DMS 273 (cell line): ENCODE data around the gene ZNF618.

Experiments
- DNase-seq: peaks from one replicate; lab custom pipeline; 2025; ENCODE audit not compliant: unreplicated experiment; lab: John Stamatoyannopoulos, UW

ZNF618 gene

DNA sequence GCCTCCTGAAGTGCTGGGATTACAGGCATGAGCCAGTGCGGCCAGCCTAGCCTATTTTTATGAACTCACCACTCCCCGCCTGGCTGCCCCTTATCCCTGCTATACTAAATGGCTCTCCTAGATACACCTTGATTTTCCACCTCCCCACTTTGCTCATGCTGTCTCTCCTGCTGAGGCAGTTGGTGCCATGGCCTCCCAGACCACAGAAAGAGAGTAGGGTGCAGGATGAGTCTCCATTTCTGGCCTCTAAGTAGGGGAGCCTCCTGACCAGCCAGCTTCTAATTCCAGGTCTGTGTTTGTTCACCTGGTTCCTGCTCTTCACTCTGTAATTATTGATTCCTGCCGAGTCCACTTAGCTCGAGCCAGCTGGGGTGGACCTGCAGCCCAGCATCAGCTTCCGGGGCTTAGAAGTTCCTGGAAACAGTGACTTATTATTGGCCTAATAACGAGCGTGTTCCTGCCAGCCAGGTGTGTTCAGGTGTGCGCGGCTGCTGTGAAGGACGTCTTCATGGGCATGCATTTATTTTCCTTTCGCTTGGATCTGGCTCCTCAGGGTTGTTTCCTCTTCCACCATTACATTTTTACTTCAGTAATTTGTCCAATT is 34.0 kb downstream of the ZNF618 start:
- DNase-seq: no peak

DNA sequence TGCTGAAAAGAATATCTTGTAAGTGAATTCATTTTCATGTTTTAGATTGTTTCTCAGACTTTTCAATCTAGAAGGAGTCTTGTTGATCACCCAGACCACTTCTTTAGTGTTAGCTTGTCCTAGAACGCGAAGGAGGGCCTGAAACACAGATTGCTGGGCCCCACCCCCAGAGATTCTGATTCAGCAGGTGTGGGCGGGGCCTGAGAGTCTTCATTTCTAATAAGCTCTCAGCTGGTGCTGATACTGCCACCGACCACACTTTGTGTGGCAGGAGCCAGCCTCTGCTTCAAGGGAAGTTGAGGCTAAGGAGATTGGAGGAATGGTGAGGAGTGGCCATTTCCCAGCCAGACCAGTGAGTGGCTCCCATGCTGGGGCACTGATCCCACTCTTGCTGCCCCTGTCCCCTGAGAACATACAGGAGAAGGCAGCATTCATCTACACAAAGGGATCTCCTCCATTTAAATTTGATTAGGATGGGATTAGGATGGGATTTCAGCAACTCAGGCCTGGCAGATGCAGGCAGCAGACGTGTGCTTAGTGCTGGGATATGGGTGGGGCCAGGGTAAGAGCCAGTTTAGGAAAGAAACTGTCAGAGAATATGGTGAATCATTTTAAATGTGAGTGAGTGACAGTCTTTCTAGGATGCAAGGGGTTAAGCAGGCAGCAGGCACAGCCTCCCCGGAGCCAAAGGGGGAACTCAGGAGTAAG is 35.9 kb downstream of the ZNF618 start:
- peak; percentile 67 for DNase-seq

DNA sequence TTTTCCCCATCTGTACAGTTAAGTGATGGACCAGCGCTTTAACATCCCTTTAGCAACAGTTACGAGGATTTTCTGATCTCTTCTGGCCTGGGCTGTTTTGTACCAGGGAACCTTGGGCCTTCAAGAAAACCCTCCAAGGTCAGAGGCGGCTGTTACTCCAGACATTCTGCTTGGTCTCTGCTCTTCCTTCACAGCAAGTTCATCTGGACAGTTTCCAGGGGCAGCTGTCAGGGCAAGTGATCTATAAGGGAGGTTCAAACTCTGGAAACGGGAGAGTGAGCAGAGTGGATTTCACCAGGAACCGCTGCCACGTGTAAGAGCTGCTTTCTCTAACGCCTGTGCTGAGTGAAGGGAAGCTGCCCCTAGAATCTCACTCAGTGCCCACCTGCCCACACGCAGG is 36.7 kb downstream of the ZNF618 start:
- peak; percentile 84 for DNase-seq

DNA sequence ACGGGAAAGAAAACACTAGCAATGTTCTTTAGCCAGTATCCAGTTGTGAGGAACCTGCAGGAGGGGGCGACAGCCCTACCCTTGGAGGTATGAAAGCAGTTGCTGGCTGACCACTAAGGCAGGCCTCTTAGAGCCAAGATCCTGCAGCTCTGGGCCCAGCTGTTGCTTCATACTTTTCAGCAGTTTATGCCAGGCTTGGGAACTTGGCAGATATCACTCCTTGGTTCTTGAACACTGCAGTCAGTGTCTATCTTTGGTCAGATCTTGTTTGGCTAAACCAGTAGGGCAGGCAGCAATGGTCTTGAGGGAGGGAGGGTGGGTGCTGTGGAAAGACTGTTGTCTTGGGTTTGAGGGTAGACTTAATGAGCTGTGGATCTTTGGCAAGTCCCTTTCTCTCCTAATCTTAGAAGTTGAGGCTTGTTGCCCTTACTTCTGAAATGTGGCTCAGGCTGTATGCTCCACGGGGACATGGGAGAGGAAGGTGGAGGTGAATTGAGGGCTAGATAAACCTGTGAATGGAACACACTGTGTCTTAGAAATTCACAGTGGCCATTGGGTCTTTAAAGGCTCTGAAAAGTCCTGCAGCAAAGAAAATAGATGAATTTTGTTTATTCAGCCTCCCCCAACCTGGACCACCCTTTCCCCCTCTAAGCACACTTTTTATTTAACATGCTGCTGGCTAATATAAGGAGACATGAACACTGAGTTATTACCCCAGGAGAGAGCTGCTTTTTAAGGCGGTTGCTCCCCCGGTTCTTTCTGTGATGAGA is 37.5 kb downstream of the ZNF618 start:
- peak; percentile 63 for DNase-seq

DNA sequence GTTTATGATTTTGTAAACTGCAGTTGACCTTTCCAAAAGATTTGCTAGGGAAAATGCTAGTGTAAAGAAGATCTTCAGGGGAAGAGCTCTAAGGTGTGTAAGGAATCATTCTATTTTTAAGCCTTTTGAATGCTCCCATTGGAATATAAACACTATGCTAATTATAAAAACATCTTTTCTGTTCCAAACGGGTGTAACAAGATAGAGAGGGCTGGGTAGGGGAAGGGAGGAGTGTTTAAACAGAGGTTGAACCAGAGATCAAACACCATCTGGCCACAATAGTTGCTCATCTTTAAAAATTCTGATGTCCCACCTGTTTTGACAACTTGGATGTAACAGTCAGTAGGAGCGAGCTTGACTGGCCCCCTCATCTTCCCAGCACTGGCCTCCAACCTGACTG is 38.4 kb downstream of the ZNF618 start:
- no peak for DNase-seq

DNA sequence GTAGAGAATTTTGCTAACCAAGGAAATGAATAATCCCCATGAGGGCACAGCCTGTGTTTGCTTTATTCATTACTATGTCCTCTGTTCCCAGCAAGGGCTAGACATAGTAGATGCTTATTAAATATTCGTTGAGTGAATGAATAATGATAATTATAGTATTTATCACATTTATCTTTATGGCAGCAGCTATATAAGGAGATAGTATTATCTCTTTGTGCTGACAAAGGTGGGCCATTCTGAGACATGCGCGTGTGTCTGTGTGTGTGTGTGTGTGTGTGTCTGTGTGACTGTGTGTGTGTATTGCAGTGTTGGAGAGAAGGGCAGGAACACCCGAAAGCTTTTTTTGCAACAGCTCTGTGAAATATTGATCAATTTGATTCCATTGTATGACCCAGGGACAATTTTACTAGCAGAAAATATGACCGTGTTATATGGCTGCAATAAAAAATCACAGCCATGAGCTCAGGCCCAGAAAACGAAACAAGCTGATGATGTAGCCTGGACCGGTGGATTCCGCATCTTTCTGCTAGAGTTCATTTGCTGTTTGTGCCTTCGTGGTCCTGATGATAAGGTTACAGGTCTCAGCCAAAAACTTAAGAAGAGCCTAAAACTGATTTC is 39.8 kb downstream of the ZNF618 start:
- no peak for DNase-seq

DNA sequence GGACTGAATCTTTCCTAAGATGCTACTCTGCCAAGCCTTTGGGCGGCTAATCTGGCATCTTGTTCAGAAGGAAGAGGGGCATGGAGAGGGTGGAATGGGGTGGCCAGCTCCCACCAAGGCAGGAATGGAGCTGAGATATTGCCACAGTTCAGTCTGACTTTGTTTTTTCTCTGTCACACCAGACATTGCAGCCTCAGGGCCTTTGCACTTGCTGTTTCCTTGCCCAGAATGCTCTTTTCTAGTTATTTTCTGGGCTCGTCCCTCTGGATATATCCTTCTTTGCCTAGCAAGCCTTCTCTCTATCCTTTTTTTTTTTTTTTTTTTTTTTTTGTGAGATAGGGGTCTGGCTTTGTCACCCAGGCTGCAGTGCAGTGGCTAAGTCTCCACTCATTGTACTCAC is 40.8 kb downstream of the ZNF618 start:
- no peak for DNase-seq

DNA sequence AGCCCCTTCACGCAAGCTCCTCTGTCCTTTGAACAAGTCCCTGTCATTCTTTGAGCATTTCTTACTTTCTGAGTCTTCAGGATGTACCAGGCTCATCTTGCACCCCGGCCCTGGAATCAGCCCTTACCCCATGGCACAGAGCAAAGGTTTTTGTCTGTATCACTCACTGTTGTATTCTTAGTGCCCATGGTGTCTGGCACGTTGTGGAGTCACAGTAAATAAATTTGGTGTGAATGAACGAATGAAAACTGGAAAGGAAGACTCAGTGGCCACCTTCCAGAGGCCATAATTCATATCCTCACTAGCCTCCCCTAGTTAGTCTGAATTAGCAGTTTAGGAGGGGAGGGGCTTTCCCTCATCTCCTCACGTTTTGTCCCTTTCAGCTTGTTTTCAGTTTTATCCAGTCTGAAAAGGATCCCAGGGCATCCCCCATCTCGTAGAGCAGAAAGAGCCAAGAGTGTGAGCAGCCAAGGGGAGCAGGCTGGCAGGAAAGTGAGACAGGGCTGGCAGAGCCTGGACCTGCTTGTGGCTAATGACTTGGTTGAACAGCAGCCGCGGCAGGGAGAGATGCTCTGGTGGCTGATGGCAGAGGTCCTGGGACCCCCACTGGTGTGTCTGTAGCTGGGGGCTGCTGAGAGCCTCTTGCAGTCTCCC is 42.7 kb downstream of the ZNF618 start:
- DNase-seq: no peak

DNA sequence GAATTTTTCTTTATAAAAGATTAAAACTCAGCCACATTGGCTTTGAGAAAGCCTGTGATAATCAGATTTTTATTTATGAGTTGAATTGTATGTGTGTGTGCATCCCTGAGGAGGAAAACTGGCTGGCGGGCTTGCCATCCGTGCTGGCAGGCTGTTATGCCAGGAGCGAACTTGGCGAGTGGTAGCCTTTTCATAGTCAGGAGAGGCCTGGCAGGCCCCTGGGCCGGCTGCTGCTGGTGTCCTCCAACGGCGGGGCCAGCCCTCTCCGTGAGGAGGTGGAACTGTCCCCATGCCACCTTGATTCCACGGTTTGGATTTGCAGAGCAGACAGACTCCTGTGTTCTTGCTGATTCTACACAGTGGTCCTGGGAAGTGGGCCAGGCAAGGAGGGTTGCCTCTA is 43.3 kb downstream of the ZNF618 start:
- DNase-seq: peak; percentile 19

DNA sequence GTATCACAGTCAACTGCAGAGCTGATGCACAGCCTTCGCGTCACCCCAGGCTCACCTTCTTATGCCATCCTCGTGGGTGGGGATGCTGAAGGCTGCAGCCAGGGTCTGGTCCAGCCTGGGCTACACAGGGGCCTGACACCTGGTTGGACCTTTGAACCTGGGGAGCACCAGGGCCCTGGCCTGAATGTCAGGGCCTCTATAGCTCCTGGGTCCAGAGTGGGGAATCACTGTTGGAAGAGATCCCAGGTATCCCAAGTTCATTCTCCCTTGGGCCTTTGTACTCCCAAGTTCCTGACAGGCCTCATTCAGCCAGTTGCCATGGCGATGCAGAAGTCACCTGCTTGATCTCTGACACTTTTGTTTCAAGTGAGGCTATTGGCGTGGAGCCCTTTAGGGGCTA is 43.8 kb downstream of the ZNF618 start:
- no peak for DNase-seq

DNA sequence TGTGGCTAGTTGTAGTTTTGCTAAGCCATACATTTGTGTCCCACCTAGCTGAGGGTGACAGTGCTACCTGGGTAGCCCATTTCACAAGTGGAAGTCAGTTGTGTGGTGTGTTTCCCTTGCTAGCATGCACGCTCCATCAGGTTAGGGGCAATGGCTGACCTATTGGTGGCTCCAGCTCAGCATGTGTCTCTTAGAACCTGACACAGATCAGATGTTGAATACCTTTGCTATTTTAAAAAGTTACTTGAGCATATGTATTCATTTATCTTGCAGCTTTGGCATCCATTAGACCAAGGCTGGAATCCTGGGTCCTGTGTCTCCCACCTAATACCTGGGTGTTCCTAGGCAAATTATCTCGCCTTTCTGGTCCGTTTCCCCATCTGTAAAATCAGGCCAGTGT is 44.8 kb downstream of the ZNF618 start:
- DNase-seq: no peak

DNA sequence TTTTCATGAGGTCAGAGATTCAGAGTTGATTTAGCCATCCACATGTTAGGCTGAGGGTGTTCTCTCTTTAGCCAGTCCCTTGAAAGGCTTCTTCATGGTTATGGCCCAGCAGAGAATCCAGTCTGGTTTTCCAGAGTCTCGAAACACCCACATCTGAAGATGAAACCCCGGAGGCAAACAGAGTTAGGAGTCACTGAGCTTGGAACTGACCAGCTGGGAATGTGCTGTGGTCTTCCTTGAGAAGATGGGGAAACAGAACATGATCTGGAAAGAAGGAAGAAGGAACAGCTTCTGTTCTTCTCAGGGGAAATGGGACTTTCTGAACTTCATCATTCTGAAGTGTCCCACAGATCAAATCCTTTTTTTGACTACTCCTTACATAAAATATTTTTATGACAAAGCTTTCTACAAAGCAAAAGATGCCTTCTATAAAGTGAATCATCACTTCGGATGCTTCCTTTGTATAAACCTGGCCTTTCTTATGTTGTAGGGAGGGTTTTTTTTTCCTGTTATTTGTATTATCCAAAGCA is 45.4 kb downstream of the ZNF618 start:
- no peak for DNase-seq

DNA sequence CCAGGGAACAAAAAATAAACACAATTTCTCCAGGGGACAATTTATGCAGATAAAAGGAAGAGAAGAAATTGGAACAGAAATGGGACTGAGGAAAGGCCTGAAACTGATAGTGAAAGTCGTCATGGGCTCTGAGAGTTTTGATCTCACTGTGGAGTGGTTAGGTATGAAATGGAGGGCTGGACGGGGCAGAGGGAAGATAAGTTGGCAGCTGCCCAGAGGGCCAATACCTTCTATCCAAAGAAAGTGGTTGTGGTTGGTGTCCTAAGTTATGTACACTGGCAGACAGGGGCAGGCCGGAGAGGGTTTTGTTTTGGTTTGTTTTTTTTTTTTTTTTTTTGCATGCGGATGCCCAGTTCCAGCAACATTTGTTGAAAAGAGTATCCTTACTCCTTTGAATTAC is 46.1 kb downstream of the ZNF618 start:
- DNase-seq: no peak

DNA sequence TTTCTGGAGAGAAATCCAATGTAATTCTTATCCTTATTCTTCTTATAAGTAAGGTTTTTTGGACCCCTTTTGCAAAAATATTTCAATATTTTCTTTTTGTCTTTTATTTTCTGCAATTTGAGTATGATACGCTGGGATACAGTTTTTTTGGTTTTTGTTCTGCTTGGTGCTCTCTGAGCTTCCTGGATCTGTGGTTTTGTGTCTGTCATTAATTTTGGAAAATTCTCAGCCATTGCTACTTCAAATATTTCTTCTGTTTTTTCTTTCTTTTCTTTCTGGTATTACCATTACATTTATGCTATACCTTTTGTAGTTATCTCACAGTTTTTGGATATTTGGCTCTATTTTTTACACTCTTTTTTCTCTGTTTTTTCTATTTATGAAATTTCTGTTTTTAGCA is 50.1 kb downstream of the ZNF618 start:
- DNase-seq: no peak

DNA sequence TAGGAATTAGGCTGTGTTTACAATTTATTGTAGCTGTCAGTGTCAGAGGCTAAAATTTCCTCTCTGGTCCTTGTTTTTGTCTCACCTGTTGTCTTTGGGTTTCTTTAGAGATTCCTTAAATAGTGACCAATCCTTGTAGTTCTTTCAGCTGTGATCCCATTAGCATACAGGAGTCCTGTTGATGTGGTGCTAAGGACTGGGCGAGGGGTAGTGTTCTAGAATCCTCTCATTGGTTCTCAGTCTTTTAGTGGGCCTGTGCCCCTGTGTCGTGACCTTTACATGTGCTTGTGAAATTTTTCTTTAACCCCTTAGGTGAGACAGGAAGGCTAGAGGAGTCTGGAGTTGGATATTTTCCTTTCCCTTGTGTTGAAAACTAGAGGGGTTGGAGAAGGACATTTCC is 51.2 kb downstream of the ZNF618 start:
- DNase-seq: no peak

DNA sequence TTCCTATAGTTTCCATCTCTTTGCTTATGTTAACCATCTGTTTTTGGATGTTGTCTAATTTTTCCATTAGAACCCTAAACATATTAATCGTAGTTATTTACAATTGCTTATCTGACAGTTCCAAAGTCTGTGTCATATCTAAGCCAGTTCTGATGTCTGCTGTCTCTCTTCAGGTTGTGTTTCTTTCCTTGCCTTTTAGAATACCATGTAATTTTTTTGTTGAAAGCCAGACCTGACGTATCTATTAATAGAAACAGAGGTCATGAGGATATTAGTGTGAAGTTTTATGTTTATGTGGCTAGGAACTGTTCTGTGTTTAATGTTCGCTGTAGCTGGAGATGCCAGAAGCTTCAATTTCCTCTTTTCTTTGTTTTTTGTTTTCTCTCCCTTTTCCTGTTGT is 52.2 kb downstream of the ZNF618 start:
- no peak for DNase-seq

DNA sequence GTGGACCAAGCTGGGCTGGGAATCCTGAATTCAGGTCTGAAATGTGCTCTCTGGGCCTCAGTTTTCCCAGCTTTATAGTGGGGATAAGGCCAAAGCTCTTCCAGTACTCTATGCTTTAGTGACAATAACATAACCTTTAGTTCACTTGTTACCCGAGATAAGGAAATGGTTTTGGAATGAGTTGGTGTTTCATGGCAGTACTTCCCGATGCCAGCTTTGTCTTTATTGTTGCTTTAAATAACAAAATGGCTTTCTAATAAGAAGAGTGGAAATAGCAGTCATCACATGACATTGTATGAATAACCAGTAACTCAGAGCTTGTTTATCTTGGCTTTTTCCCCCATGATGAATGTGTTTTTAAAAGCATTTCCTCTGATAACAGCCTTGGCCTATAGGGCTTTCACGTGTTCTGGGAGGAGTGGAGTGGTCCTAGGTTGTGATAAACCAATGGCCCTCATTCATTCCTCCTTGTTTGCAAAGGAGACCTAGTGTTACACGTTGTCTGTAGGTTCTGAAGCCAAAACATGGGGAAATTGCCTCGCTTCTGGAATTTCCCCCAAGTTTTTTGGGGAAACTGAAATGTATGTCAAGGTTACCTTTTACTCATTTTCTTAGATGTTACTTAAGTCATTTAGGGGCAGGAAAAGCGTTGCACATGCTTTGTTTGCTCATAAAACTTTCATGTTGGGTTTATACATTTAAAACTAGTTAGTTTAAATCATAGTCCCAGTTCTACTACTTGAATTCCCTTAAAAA is 53.7 kb downstream of the ZNF618 start:
- DNase-seq: no peak

DNA sequence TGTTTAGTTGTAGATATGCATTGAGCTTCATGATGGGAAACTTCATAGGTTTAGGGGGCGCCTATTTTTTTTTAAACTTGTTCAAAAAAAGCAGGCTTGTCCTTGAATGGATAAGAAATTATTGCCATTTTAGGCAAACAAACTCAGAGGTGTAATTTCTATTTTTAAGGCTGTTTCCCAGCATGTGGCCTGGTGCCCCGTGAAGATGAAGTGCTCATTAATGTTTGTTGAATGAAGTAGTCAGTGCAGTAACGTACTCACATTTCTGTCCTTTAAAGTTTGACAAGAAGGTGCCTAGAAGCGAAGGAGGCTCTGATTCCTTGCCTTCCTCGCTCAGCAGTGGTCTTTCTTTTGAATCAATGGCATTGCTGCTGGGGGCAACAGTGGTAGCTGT is 54.3 kb downstream of the ZNF618 start:
- peak; percentile 13 for DNase-seq

DNA sequence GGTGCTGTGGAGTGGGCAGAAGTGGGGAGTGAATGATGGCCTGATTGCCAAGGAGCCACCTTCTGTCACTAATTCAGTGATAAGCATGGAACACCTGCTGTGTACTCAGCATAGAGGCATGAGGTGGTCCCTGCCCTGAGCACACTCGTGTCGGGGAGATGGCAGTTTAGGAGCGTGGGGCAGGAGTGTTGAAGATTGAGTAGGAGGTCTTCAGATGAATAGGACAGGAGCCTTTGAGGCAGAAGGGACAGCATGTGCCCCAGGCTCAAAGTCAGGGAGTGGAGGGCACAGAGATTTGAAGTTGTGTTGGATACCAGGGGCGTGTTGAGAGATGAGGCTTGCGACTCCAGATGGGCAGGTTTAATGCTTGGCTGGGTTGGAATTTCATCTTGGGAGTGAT is 55.0 kb downstream of the ZNF618 start:
- DNase-seq: peak; percentile 87

DNA sequence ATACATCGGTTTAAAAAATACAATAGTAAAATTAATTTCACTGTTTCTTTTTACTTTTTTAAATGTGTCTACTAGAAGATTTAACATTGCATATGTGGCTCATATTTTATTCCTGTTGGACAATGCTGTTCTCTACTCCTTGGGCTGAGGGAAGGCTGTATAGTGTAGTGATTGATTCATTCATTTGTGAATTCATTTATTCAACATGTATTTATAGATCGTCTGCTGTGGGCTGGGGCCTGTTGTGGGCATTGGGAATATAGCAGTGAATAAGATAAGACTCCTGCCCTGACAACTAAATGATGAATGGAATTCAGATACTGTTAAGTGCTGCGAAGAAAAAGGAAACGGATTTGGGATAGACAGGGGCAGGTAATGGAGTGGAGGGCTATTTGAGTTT is 55.7 kb downstream of the ZNF618 start:
- DNase-seq: no peak
